GM23338 (cell line): Measurements from ENCODE around the gene ACSL6. TPM values are rescaled to one million over a fixed set of nuclear protein-coding genes. Genes with fewer than 3 reads are reported as not detected.

Experiments used
- ATAC-seq: fragments of 200-7000 bp; cut with Tn5 transposase; 3 replicates; pipeline ENCODE4 v1.9.1; 2020
- DNase-seq: peaks from one replicate; pipeline ENCODE4 v3.0.0-alpha.2; 2015; ENCODE audit warnings: low spot score
- H2AFZ ChIP-seq: fragments of 200-600 bp; sonication (generic); 2 replicates; pipeline ENCODE4 v1.8.0; 2016; ENCODE audit warnings: antibody characterized with exemption, mild to moderate bottlenecking, moderate library complexity
- H3F3A ChIP-seq: fragments of 200-600 bp; sonication (generic); replicated peaks from 2 replicates; pipeline ENCODE4 v1.8.0; 2017; ENCODE audit warnings: antibody characterized with exemption, mixed run types, low read depth
- H3K27ac ChIP-seq: fragments of 200-600 bp; sonication (generic); 2 replicates; pipeline ENCODE4 v1.6.1; 2016; ENCODE audit warnings: low read depth
- H3K27me3 ChIP-seq: fragments of 200-600 bp; sonication (generic); 2 replicates; pipeline ENCODE4 v1.8.0; 2016; ENCODE audit warnings: mild to moderate bottlenecking, mixed run types, moderate library complexity; ENCODE audit not compliant: insufficient read depth
- H3K36me3 ChIP-seq: fragments of 200-600 bp; sonication (generic); 2 replicates; pipeline ENCODE4 v1.8.0; 2016; ENCODE audit warnings: mild to moderate bottlenecking; ENCODE audit not compliant: insufficient read depth
- H3K4me1 ChIP-seq: fragments of 200-600 bp; sonication (generic); 2 replicates; pipeline ENCODE4 v1.8.0; 2016; ENCODE audit warnings: mild to moderate bottlenecking, moderate library complexity; ENCODE audit not compliant: insufficient read depth
- H3K4me2 ChIP-seq: fragments of 200-600 bp; sonication (generic); 2 replicates; pipeline ENCODE4 v1.7.1; 2017; ENCODE audit warnings: mixed run types
- H3K4me3 ChIP-seq: fragments of 200-600 bp; sonication (generic); 2 replicates; pipeline ENCODE4 v1.6.1; 2016; ENCODE audit warnings: mixed run types
- H3K79me2 ChIP-seq: fragments of 200-600 bp; sonication (generic); replicated peaks from 2 replicates; pipeline ENCODE4 v1.8.0; 2017; ENCODE audit warnings: mild to moderate bottlenecking; ENCODE audit not compliant: insufficient read depth
- H3K9me2 ChIP-seq: fragments of 200-600 bp; sonication (generic); 2 replicates; pipeline ENCODE4 v1.8.0; 2017; ENCODE audit not compliant: insufficient read depth
- H4K20me1 ChIP-seq: fragments of 200-600 bp; sonication (generic); replicated peaks from 2 replicates; pipeline ENCODE4 v1.8.0; 2017; ENCODE audit warnings: mild to moderate bottlenecking; ENCODE audit not compliant: insufficient read depth
- H3K27ac Mint-ChIP-seq: 2 replicates; pipeline ENCODE4 v1.8.0; 2020; ENCODE audit warnings: inconsistent platforms, mild to moderate bottlenecking, moderate library complexity, mixed read lengths
- H3K27me3 Mint-ChIP-seq: 3 replicates; pipeline ENCODE4 v1.8.0; 2022; ENCODE audit warnings: low read depth, mild to moderate bottlenecking, moderate library complexity, mixed read lengths, inconsistent platforms; ENCODE audit not compliant: insufficient read depth, poor library complexity
- H3K36me3 Mint-ChIP-seq: 3 replicates; pipeline ENCODE4 v1.8.0; 2021; ENCODE audit warnings: low read depth, mild to moderate bottlenecking, inconsistent platforms, moderate library complexity, mixed read lengths
- H3K4me1 Mint-ChIP-seq: 3 replicates; pipeline ENCODE4 v1.8.0; 2020; ENCODE audit warnings: mild to moderate bottlenecking, inconsistent platforms, mixed read lengths
- H3K4me3 Mint-ChIP-seq: 3 replicates; pipeline ENCODE4 v1.8.0; 2021; ENCODE audit warnings: moderate library complexity, mild to moderate bottlenecking, inconsistent platforms, mixed read lengths
- H3K9me3 Mint-ChIP-seq: 3 replicates; pipeline ENCODE4 v1.8.0; 2020; ENCODE audit warnings: moderate library complexity, mild to moderate bottlenecking, inconsistent platforms, mixed read lengths
- CREB1 ChIP-seq: fragments of 250-450 bp; sonication (Bioruptor Pico); IDR thresholded peaks from 2 replicates; pipeline ENCODE4 v1.5.0; 2020; ENCODE audit warnings: low read depth, mild to moderate bottlenecking, moderate library complexity
- CTCF ChIP-seq, 2 experiments: fragments of 200-600 bp in 1 of 2; sonication (generic) in 1 of 2; conservative IDR thresholded peaks; 2 replicates each; pipeline versions ENCODE4 v1.5.1 to v1.6.1; 2016 to 2017; ENCODE audit warnings: antibody characterized with exemption in 2 of 2, low read depth in 2 of 2, mild to moderate bottlenecking in 2 of 2, moderate library complexity in 1 of 2
- ETS1 ChIP-seq: IDR thresholded peaks from 2 replicates; pipeline ENCODE4 v1.6.1; 2016; ENCODE audit warnings: antibody characterized with exemption
- EZH2 ChIP-seq: fragments of 200-600 bp; sonication (generic); IDR thresholded peaks from one replicate; pipeline ENCODE4 v1.8.0; 2017; ENCODE audit warnings: antibody characterized with exemption, mild to moderate bottlenecking, low read depth; ENCODE audit not compliant: unreplicated experiment
- JUNB ChIP-seq: IDR thresholded peaks from one replicate; pipeline ENCODE4 v1.6.1; 2016; ENCODE audit warnings: antibody characterized with exemption; ENCODE audit not compliant: unreplicated experiment
- POLR2AphosphoS5 ChIP-seq: IDR thresholded peaks from 2 replicates; pipeline ENCODE4 v1.6.1; 2016; ENCODE audit warnings: antibody characterized with exemption, low read depth
- REST ChIP-seq: IDR thresholded peaks from one replicate; pipeline ENCODE4 v1.6.1; 2018; ENCODE audit warnings: antibody characterized with exemption; ENCODE audit not compliant: unreplicated experiment
- STAT1 ChIP-seq: IDR thresholded peaks from one replicate; pipeline ENCODE4 v1.6.1; 2016; ENCODE audit warnings: antibody characterized with exemption; ENCODE audit not compliant: unreplicated experiment
- ZNF114 ChIP-seq: fragments of 250-450 bp; sonication (Bioruptor Pico); IDR thresholded peaks from 2 replicates; pipeline ENCODE4 v1.5.0; 2020; ENCODE audit warnings: mild to moderate bottlenecking, moderate library complexity
- ZNF331 ChIP-seq: fragments of 250-450 bp; sonication (Bioruptor Pico); IDR thresholded peaks from 2 replicates; pipeline ENCODE4 v1.5.0; 2020; ENCODE audit warnings: low read depth, mild to moderate bottlenecking, moderate library complexity
- ZNF462 ChIP-seq: fragments of 250-450 bp; sonication (Bioruptor Pico); IDR thresholded peaks from 2 replicates; pipeline ENCODE4 v1.5.0; 2020; ENCODE audit warnings: mild to moderate bottlenecking, moderate library complexity
- polyA plus RNA-seq: library from polyadenylated mRNA; unstranded; fragments of >200 nt; fragmentation: Nextera tagmentation; extraction: Ambion mirVana; gene quantifications from 2 replicates; pipeline ENCODE4 v1.2.1, GENCODE V29; 2016
- total RNA-seq: library from RNA; depleted of rRNA; stranded (reverse); fragments of >200 nt; shearing (Covaris generic); gene quantifications from 2 replicates; pipeline ENCODE4 v1.2.3, GENCODE V29; 2014

The ACSL6 gene
- total and polyA plus RNA-seq, 2 experiments from 2014 or later, result 0.76 to 3.6 TPM

- Histone ChIP-seq H2AFZ (peak overlapping the region; percentile 19; the same call in 1 of the 2 replicates), H3K4me1 (no peaks in the 10 kb centered on the region), H3K27ac (no peak overlapping the region), H3K9me2 (no peaks in the 10 kb centered on the region), H4K20me1 (no peaks in the 10 kb centered on the region), H3K4me3 (no peak overlapping the region), H3K79me2 (no peaks in the 10 kb centered on the region), H3K27me3 (no peaks in the 10 kb centered on the region), H3K4me2 (no peak overlapping the region), H3K36me3 (no peaks in the 10 kb centered on the region), H3F3A (no peaks in the 10 kb centered on the region)
- peak; percentile 18 for DNase-seq
- Mint-ChIP-seq H3K36me3 (no peaks in the 10 kb centered on the region), H3K4me1 (no peaks in the 10 kb centered on the region; the same call in 2 of the 3 replicates), H3K9me3 (no peaks in the 10 kb centered on the region), H3K27ac (no peak overlapping the region), H3K27me3 (peaks cover 1% of the 10 kb centered on the region), H3K4me3 (no peak overlapping the region)
- peak; percentile 61 for ATAC-seq
- TF ChIP-seq ZNF462 (CRISPR knock-in tag), result no peak
- TF ChIP-seq STAT1, result no peak
- TF ChIP-seq CTCF (conservative IDR thresholded peaks at IDR 0.05; ENCODE audit: low read depth in 2 of 2), result no peak
- TF ChIP-seq ZNF114 (CRISPR knock-in tag), result no peak
- TF ChIP-seq JUNB, result no peak
- TF ChIP-seq POLR2AphosphoS5, result no peak
- TF ChIP-seq EZH2, result no peak
- no peak for TF ChIP-seq ETS1
- TF ChIP-seq CREB1 (CRISPR knock-in tag), result no peak
- no peak for TF ChIP-seq REST
- no peak for TF ChIP-seq ZNF331 (CRISPR knock-in tag)
Measured at GRCh38 chr5:131957721-131958441, 53.6 kb downstream of the ACSL6 start.
